HCT116 (cell line): ENCODE measurements around the gene HDAC1. TPM values are rescaled to one million over a fixed set of nuclear protein-coding genes. Genes with fewer than 3 reads are reported as not detected.

Source experiments
- ATAC-seq: fragments of 200-7000 bp; cut with Tn5 transposase; 2 replicates; pipeline ENCODE4 v1.9.1; 2020; ENCODE audit warnings: mild to moderate bottlenecking, moderate library complexity
- BruUV-seq: library from RNA; stranded (reverse); fragments of 400-500 nt; replicated peaks from 2 replicates; lab custom pipeline; 2021; lab: Mats Ljungman, UMichigan
- CTCF ChIA-PET: fragments of 300-600 bp; sonication (Branson Sonifier 250); formaldehyde crosslinking; loops from one replicate; lab custom pipeline; 2021; ENCODE audit warnings: antibody characterized with exemption; lab: Charles Lee
- POLR2A ChIA-PET: fragments of 300-600, 350-600 bp; sonication (Branson Sonifier 250); formaldehyde crosslinking; loops from one replicate; lab custom pipeline; 2021; ENCODE audit warnings: antibody characterized with exemption; lab: Charles Lee
- RAD21 ChIA-PET, 2 experiments: fragments of 300-600 bp; sonication (Branson Sonifier 250); formaldehyde crosslinking; loops; one replicate each; lab custom pipeline; 2023; ENCODE audit warnings: low total read pairs in 2 of 2; ENCODE audit not compliant: uncharacterized antibody in 2 of 2, unreplicated experiment in 2 of 2, low non-redundant PET in 1 of 2; lab: Charles Lee
- DNase-seq: peaks from one replicate; pipeline ENCODE4 v3.0.0-alpha.2; 2010; ENCODE audit warnings: low read depth, low spot score
- H2AFZ ChIP-seq: fragments of 200-600 bp; shearing (Covaris generic), sonication (generic); 2 replicates; pipeline ENCODE4 v1.6.1; 2017; ENCODE audit warnings: low read depth, mixed run types, mixed read lengths, antibody characterized with exemption, low read length; ENCODE audit not compliant: poor library complexity, severe bottlenecking
- H3K27ac ChIP-seq: 2 replicates; pipeline ENCODE4 v1.5.1; 2012; ENCODE audit warnings: low read depth, low read length
- H3K27me3 ChIP-seq: fragments of 200-600 bp; sonication (generic); 2 replicates; pipeline ENCODE4 v1.6.1; 2016; ENCODE audit warnings: mixed run types, low read length, mixed read lengths; ENCODE audit not compliant: insufficient read depth
- H3K36me3 ChIP-seq, 2 experiments: fragments of 200-500 bp in 1 of 2; fragments of 200-600 bp in 1 of 2; sonication (Bioruptor generic) in 1 of 2; sonication (generic) in 1 of 2; 2 replicates each; pipeline versions ENCODE4 v1.5.1 to v1.6.1; 2014 to 2016; ENCODE audit warnings: low read length in 2 of 2, inconsistent platforms in 1 of 2, mixed read lengths in 1 of 2, mixed run types in 1 of 2; ENCODE audit not compliant: insufficient read depth in 2 of 2, control insufficient read depth in 1 of 2
- H3K4me1 ChIP-seq, 2 experiments: fragments of 200-600 bp in 1 of 2; sonication (generic) in 1 of 2; 2 replicates each; pipeline versions ENCODE4 v1.5.1 to v1.6.1; 2012 to 2017; ENCODE audit warnings: low read length in 2 of 2, inconsistent platforms in 1 of 2, mild to moderate bottlenecking in 1 of 2, mixed read lengths in 1 of 2, mixed run types in 1 of 2, moderate library complexity in 1 of 2; ENCODE audit not compliant: insufficient read depth in 2 of 2, control insufficient read depth in 1 of 2
- H3K4me2 ChIP-seq: fragments of 200-600 bp; sonication (generic); 2 replicates; pipeline ENCODE4 v1.6.1; 2017; ENCODE audit warnings: mixed run types, low read length, mixed read lengths
- H3K4me3 ChIP-seq, 2 experiments: fragments of 200-600 bp in 1 of 2; sonication (generic) in 1 of 2; replicated peaks in 1 of 2; 2 replicates each; pipeline ENCODE4 v1.5.1; 2011 to 2016; ENCODE audit warnings: low read length in 2 of 2, control low read depth in 1 of 2, low read depth in 1 of 2, mild to moderate bottlenecking in 1 of 2, mixed read lengths in 1 of 2, mixed run types in 1 of 2
- H3K79me2 ChIP-seq: fragments of 200-600 bp; sonication (generic); 2 replicates; pipeline ENCODE4 v1.6.1; 2017; ENCODE audit warnings: mild to moderate bottlenecking, mixed run types, low read length, moderate library complexity, mixed read lengths; ENCODE audit not compliant: insufficient read depth
- H3K9ac ChIP-seq: fragments of 200-600 bp; sonication (generic); 2 replicates; pipeline ENCODE4 v1.6.1; 2016; ENCODE audit warnings: low read length, mixed read lengths
- H3K9me2 ChIP-seq: fragments of 200-600 bp; sonication (generic), shearing (Covaris generic); 2 replicates; pipeline ENCODE4 v1.6.1; 2017; ENCODE audit warnings: mixed run types, mild to moderate bottlenecking, moderate library complexity; ENCODE audit not compliant: insufficient read depth
- H3K9me3 ChIP-seq, 2 experiments: fragments of 200-500 bp in 1 of 2; fragments of 200-600 bp in 1 of 2; sonication (Bioruptor generic) in 1 of 2; sonication (generic) in 1 of 2; 2 replicates each; pipeline ENCODE4 v1.6.1; 2014 to 2017; ENCODE audit warnings: low read length in 2 of 2, mixed read lengths in 2 of 2, inconsistent platforms in 1 of 2, low read depth in 1 of 2, mild to moderate bottlenecking in 1 of 2, mixed run types in 1 of 2, moderate library complexity in 1 of 2; ENCODE audit not compliant: control insufficient read depth in 1 of 2, insufficient read depth in 1 of 2
- H4K20me1 ChIP-seq: fragments of 200-600 bp; sonication (generic), shearing (Covaris generic); 2 replicates; pipeline ENCODE4 v1.6.1; 2017; ENCODE audit warnings: mixed run types, mild to moderate bottlenecking, moderate library complexity; ENCODE audit not compliant: insufficient read depth
- CEBPB ChIP-seq: IDR thresholded peaks from 2 replicates; pipeline ENCODE4 v1.6.1; 2012; ENCODE audit warnings: low read depth
- ELF1 ChIP-seq: IDR thresholded peaks from 2 replicates; pipeline ENCODE4 v1.6.1; 2012; ENCODE audit warnings: low read depth, borderline replicate concordance
- JUND ChIP-seq: IDR thresholded peaks from 2 replicates; pipeline ENCODE4 v1.6.1; 2012
- POLR2A ChIP-seq: IDR thresholded peaks from 2 replicates; pipeline ENCODE4 v1.7.0; 2011; ENCODE audit warnings: borderline replicate concordance; ENCODE audit not compliant: insufficient read depth, insufficient read length; ENCODE audit errors: extremely low read depth
- POLR2AphosphoS5 ChIP-seq: IDR thresholded peaks from 2 replicates; pipeline ENCODE4 v1.6.1; 2011; ENCODE audit warnings: mild to moderate bottlenecking, low read depth, low read length, moderate library complexity
- YY1 ChIP-seq: IDR thresholded peaks from 2 replicates; pipeline ENCODE4 v1.6.1; 2011; ENCODE audit warnings: low read length, low read depth, moderate library complexity, mild to moderate bottlenecking; ENCODE audit not compliant: insufficient replicate concordance; ENCODE audit errors: extremely low read depth
- intact Hi-C: fragments of 100-400 bp; cut with micrococcal nuclease; formaldehyde crosslinking; loops from 2 replicates; pipeline ENCODE4 v1.10.0; 2022
- total RNA-seq: library from RNA; stranded (reverse); gene quantifications from one replicate; pipeline ENCODE4 v1.2.1, GENCODE V29; 2021; ENCODE audit not compliant: unreplicated experiment
- TF ChIP-seq, protein P1 (sequence below), 3 experiments: fragments of 200-600 bp in 1 of 3; sonication (generic) in 1 of 3; IDR thresholded peaks in 2 of 3; conservative IDR thresholded peaks in 1 of 3; 2 replicates each; pipeline ENCODE4 v1.5.1; 2012 to 2017; ENCODE audit warnings: low read depth in 2 of 3, low read length in 2 of 3, antibody characterized with exemption in 1 of 3, borderline replicate concordance in 1 of 3, control low read depth in 1 of 3, mild to moderate bottlenecking in 1 of 3, mixed read lengths in 1 of 3, mixed run types in 1 of 3, moderate library complexity in 1 of 3; ENCODE audit not compliant: insufficient read depth in 1 of 3
- TF ChIP-seq, protein P2 (sequence below): IDR thresholded peaks from 2 replicates; pipeline ENCODE4 v1.6.1; 2012

HDAC1 gene
- total RNA-seq, 1 experiment from 2014 or later: 232 TPM

DNA sequence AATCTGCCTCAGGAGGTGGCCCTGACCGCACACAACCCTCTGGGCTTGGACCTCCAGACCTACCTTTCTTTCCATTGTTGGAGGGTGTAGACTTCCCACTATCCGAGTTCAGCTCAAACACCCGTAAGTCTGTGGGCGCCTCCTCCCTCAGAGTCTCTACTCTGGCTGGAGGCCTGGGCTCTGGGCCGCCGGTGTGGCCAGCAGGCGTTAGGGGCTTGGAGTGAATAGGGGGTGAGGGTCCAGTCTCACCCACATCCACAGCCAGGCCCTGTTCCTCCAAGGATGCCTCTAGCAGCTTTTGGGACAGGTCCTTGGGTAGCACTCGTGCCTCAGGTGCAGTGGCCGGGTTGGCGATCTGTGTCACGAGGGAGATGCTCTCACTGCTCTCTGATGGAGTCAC is 84.3 kb downstream of the HDAC1 start (continued):
- TF ChIP-seq POLR2A (no peak), POLR2AphosphoS5 (no peak)
- TF ChIP-seq, protein P1, sequence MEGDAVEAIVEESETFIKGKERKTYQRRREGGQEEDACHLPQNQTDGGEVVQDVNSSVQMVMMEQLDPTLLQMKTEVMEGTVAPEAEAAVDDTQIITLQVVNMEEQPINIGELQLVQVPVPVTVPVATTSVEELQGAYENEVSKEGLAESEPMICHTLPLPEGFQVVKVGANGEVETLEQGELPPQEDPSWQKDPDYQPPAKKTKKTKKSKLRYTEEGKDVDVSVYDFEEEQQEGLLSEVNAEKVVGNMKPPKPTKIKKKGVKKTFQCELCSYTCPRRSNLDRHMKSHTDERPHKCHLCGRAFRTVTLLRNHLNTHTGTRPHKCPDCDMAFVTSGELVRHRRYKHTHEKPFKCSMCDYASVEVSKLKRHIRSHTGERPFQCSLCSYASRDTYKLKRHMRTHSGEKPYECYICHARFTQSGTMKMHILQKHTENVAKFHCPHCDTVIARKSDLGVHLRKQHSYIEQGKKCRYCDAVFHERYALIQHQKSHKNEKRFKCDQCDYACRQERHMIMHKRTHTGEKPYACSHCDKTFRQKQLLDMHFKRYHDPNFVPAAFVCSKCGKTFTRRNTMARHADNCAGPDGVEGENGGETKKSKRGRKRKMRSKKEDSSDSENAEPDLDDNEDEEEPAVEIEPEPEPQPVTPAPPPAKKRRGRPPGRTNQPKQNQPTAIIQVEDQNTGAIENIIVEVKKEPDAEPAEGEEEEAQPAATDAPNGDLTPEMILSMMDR (IDR thresholded peaks at IDR 0.05 in 2 of 3, conservative IDR thresholded peaks at IDR 0.05 in 1 of 3; ENCODE audit: borderline replicate concordance in 1 of 3, insufficient read depth in 1 of 3, low read depth in 2 of 3, low read length in 2 of 3): no peak

DNA sequence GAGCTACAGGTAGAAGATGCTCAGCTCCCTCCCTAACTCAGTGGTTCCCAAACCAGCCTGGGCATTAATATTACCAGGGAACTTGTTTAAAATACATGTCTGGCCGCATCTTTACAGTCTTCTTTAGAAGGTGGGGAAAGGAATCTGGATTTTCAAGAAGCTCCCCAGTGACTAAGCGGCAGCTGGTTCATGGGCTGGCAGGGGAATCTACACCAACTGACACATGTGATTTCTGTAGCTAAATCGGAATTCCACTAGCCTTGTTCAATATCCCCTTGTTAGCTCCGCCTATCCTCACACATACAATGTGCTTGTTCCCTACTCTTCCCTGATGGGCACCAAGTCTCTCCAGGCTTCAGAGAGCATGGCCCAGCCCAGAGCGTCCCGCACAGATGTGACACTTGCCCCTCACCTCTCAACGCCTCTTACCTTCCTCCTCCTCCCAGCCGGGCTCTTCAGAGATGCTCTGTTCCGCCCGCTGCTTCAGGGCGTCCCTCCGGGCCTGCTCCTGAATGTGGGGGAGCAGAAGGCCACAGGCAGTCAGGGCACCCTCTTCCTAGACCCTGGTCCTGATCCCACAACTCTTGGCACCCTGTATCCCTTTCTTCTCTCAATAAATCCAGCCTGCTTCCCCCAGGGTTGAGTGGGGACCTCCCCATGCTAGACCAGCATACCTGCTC is 85.8 kb downstream of the HDAC1 start:
- Histone ChIP-seq H3K36me3 (peaks cover 28 to 47% of the 10 kb centered on the region in 2 experiments), H3K27ac (no peak overlapping the region), H3K4me1 (no peaks in the 10 kb centered on the region), H3K79me2 (no peaks in the 10 kb centered on the region), H3K9me3 (no peaks in the 10 kb centered on the region), H3K4me2 (no peak overlapping the region), H3K9ac (no peak overlapping the region), H3K4me3 (no peak overlapping the region), H3K9me2 (no peaks in the 10 kb centered on the region), H2AFZ (no peak overlapping the region), H4K20me1 (no peaks in the 10 kb centered on the region), H3K27me3 (no peaks in the 10 kb centered on the region)
- RAD21 ChIA-PET: no interaction called here
- ATAC-seq: no peak
- no TSS peak for BruUV-seq
- POLR2A ChIA-PET: no interaction called here
- CTCF ChIA-PET: no interaction called here
- no peak for TF ChIP-seq ELF1
- TF ChIP-seq YY1: no peak
- TF ChIP-seq, protein P2, sequence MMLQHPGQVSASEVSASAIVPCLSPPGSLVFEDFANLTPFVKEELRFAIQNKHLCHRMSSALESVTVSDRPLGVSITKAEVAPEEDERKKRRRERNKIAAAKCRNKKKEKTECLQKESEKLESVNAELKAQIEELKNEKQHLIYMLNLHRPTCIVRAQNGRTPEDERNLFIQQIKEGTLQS: no peak
- TF ChIP-seq POLR2A: no peak
- no peak for TF ChIP-seq JUND
- no peak for TF ChIP-seq CEBPB
- intact Hi-C loops: no loop called here
- no peak for DNase-seq
